ENCODE data around the gene CATSPER1.

The CATSPER1 gene

DNA sequence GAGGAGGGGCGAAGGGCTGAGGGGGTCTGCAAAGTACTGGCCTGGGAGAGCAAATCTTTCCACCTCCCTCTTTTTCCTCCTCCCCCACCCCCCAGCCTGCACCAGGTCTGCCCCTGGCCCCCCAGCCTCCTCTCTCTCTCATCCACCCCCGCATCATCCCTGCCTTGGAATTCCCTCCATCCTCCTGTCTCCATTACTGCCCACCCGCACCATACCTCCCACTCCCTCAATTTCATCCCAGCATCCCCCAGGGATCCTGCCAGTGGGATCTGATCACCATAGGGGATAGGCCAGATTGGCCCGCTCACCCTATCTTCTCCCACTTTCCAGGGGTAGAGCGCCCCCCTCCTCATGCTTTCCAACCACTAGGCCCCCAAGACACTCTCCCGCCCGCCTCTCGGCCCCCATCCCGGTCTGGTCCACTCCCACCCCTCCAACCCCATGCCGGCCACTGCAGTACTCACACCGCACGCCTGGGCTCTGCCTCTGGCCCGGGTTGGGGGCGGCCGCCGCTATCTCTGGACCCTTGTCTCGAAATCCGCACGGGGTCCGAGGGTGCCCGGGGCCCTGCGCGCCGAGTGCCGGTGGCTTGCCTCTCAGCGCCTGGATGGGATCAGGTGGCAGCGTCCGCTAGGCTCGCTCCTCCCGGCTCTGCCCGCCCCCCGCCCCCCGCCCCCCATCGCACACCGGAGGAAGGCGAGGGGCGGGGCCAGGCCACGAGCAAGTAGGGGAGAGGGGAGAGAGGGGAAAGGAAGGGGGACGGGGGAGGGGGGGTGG is 22.5 kb upstream of the CATSPER1 start, which contains the start of gene GAL3ST3:
Gene GAL3ST3 (minus strand): TSS at position 615 of the 777 bp plus-strand sequence. CDS start 3,746 bp downstream, outside the sequence.
- TF ChIP-seq, protein P1, sequence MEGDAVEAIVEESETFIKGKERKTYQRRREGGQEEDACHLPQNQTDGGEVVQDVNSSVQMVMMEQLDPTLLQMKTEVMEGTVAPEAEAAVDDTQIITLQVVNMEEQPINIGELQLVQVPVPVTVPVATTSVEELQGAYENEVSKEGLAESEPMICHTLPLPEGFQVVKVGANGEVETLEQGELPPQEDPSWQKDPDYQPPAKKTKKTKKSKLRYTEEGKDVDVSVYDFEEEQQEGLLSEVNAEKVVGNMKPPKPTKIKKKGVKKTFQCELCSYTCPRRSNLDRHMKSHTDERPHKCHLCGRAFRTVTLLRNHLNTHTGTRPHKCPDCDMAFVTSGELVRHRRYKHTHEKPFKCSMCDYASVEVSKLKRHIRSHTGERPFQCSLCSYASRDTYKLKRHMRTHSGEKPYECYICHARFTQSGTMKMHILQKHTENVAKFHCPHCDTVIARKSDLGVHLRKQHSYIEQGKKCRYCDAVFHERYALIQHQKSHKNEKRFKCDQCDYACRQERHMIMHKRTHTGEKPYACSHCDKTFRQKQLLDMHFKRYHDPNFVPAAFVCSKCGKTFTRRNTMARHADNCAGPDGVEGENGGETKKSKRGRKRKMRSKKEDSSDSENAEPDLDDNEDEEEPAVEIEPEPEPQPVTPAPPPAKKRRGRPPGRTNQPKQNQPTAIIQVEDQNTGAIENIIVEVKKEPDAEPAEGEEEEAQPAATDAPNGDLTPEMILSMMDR (IDR thresholded peaks at IDR 0.05; ENCODE audit: borderline replicate concordance, control extremely low read depth, extremely low read depth, insufficient read depth, missing control alignments) = no peak
- no peak for DNase-seq (ENCODE audit: low spot score)
- in situ Hi-C loops (cut with MboI; ENCODE audit: low sequenced_read_pairs, unreplicated experiment) = no loop called here

DNA sequence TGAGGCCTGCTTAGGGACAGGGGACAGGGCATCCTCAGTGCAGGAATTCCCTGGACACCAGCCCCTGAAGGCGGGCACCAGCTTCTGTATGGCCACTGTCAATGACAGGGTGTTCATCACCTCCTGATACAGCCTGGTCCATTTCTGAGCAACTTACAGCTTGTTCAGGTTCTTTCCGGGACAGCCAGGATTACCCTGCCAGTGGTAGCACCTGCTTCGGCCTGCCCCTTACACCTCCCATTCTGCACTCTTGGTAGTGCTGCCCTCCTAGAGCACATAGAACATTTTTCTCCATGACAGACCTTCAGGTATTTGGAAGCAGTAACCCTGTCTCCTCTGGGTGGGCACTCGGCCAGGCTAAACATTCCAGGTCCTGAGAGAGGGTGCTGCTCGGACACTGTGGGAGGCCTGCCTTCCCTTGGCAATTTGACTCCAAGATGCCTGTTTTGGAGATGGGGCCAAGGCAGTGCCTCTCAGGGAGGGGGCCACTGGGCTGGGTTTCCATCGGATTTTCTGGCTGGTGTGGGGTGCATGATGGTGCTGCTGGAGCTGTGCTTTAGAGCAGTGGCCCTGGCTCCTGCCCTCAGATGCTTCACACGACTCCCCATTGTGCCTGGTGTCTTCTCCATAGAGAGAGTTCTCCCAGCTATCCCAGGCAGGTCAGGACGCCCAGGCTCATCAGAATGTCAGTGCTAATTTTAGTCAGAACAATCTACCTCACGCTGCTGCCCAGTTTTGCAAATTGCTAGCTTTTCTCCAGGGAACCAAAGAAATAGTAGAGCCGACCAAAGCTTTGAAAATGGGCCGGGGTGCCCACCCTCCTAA is 21.5 kb upstream of the CATSPER1 start:
- no peak for DNase-seq (ENCODE audit: low spot score)
- in situ Hi-C loops (cut with MboI; ENCODE audit: low sequenced_read_pairs, unreplicated experiment) = no loop called here
- TF ChIP-seq, protein P1 (IDR thresholded peaks at IDR 0.05; ENCODE audit: borderline replicate concordance, control extremely low read depth, extremely low read depth, insufficient read depth, missing control alignments) = no peak

- no peak for DNase-seq (ENCODE audit: low spot score)
- TF ChIP-seq, protein P1 (IDR thresholded peaks at IDR 0.05; ENCODE audit: borderline replicate concordance, control extremely low read depth, extremely low read depth, insufficient read depth, missing control alignments) = no peak
- in situ Hi-C loops (cut with MboI; ENCODE audit: low sequenced_read_pairs, unreplicated experiment) = no loop called here
Measured at GRCh38 chr11:66046901-66047300, 20.6 kb upstream of the CATSPER1 start.

DNA sequence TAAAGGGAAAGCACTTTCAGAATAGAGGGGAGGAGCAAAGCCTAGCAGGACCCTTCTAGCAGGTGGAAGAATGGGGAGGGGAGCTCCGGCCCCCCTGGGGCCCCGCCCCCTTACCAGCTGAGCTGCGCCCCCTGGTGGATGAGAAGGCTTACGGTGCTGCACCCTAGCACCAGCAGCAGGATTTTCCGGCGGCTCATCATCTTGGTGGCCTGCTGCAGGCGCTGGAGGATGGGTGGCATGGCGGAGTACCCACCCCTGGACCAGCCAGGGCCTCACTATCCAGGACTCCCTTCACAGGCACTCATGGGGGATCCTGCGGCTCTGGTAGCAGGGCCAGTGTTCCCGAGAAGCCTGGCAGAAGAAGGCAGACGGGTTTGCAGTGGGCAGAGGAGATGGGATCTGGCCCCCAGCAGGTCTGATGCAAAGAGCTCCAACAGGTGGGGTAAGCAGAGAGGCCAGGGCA is 18.9 kb upstream of the CATSPER1 start:
- DNase-seq (ENCODE audit: low spot score) = peak; percentile 92
- in situ Hi-C loops (cut with MboI; ENCODE audit: low sequenced_read_pairs, unreplicated experiment) = no loop called here
- TF ChIP-seq, protein P1 (IDR thresholded peaks at IDR 0.05; ENCODE audit: borderline replicate concordance, control extremely low read depth, extremely low read depth, insufficient read depth, missing control alignments) = peak; percentile 97

DNA sequence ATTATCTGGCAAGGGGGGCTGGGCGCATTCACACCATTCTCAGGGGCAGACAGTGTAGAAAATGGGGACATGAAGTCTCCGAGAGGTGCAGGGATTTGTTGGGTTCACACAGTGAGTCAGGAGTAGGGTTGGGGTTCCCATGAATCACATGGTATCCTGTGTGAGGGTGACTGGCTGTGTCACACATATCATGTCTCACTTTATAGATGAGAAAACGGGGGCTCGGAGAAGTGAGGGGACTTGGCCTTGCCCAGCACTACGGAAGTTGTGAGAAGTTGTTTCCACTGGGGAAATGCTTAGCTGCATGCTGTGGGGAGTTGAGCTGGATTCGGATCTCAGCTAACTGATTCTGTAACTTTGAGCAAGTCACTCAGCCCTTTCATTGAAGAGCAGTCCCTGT is 18.5 kb upstream of the CATSPER1 start:
- in situ Hi-C loops (cut with MboI; ENCODE audit: low sequenced_read_pairs, unreplicated experiment) = no loop called here

More for the DNA sequence above, 18.5 kb upstream of the CATSPER1 start:
- no peak for DNase-seq (ENCODE audit: low spot score)
- TF ChIP-seq, protein P1 (IDR thresholded peaks at IDR 0.05; ENCODE audit: borderline replicate concordance, control extremely low read depth, extremely low read depth, insufficient read depth, missing control alignments) = no peak

Data from GM13976 (cell line).